GM18519 (cell line): ENCODE measurements around the gene NAGK.
"Not testable (repeated sequence)": the region's sequence is repeated elsewhere in the genome, so short reads cannot be mapped to it uniquely, and the experiment has no call there.

Experiments
- ATAC-seq: cut with Tn5 transposase; IDR thresholded peaks from one replicate; pipeline ENCODE4 v1.9.1; 2021; ENCODE audit warnings: mild to moderate bottlenecking, moderate library complexity; ENCODE audit not compliant: unreplicated experiment, low FRiP score

Gene NAGK

DNA sequence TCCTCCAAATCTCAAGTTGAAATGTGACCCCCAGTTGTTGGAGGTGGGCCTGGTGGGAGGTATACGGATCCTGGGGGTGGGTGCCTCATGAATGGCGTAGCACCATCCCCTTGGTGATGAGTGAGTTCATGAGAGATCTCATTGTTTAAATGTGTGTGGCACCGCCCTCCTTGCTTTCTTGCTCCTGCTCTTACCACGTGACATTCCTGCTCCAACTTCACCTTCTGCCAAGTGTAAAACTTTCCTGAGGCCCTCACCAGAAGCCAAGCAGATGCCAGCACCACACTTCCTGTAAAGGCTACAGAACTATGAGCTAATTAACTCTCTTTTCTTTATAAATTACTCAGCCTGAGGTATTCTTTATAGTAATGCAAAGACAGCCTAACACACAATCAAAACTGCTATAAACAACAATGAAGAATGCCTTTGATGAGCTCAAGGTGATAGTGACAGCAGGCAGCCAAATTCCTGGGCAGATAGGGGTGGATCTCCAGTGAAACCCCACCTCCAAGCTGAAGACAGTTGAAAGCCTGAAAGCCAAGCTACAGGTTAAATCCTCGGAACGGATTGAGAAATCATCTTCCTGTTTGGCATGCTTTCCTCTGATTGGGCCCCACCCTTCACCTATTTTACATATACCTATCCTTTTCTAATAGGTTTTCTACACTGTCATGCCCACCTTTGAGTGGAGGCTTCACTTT is 34.7 kb downstream of the NAGK start:
- ATAC-seq: no peak

DNA sequence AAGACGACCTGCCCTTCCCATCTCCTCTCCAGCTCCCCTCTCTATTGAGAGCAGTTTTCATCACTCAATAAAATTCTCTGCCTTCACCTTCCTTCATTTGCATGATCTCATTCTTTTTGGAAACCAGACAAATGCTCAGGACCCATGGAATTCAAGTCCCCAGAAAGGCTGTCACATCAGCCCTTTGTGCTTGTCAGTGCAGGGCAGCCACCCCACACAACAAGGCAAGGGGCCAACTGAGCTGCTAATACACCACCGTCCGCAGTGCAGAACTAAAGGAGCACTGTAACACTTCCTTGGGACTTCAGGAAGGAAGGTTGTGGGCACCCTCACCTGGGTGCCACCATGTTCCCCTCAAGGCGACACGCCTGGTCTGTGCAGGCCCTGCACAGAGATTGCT is 35.4 kb downstream of the NAGK start:
- ATAC-seq: no peak

DNA sequence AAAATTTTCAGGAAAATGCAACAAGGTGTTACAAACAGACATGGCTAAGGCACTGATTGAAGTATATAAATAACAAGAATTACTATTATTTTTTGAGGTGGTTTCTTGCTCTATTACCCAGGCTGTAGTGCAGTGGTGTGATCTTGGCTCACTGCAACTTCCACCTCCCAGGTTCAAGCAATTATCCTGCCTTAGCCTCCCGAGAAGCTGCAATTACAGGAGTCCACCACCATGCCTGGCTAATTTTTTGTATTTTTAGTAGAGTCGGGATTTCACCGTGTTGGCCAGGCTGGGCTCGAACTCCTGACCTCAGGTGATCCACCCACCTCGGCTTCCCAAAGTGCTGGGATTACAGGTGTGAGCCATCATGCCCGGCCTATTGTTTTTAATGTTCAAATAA is 38.0 kb downstream of the NAGK start:
- not testable (repeated sequence) for ATAC-seq

DNA sequence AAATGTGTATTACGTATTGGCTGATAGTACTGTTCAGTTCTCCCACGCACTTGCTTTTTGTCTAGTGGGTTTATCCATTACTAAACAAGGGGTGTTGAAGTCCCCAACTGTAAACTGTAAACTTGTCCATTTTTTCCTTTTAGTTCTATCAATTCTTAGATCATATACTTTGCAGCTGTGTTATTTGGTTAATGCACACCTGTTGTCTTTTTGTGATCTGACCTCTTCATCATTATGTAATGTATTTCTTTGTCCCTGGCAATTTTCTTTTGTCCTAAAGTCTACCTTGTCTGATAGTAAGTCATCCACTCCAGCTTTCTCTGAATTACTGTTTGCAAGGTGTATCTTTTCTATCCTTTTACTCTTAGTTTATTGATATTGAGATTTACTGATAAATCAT is 39.6 kb downstream of the NAGK start:
- no peak for ATAC-seq

DNA sequence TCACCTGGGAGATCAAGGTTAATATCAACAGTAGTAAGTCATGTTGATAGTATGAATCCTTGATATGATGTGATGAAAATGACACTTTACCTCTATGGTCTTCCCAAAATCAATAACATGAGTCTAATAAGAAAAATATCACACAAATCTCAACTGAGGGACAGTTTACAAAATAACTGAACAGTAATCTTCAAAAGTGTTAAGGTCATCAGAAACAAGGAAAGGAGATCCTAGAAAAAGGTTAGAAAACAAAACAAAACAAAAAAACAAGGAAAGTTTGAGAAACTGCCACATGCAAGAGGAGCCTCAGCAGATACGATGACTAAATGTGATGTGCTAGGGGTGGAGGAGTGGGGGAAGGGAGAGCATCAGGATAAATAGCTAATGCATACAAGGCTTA is 45.4 kb downstream of the NAGK start:
- ATAC-seq: no peak

DNA sequence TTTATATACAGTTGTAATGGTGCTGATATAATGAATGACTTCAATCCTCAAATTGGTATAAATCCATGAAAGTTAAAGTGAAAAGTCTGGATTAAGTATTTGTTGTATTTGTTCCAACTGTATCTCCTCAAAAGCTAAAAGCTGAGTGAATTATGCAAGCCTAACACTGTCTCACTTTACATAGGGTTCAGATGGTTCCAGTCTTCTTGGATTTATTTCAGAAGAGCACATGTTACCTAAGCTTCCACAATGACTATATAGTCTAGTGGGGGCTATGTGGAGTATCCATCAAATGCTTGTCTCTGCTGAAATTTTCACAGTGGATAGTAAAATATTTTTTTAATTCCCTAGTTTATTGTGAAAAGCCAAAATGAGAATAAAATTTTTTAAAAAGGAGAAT is 48.6 kb downstream of the NAGK start:
- ATAC-seq: no peak

DNA sequence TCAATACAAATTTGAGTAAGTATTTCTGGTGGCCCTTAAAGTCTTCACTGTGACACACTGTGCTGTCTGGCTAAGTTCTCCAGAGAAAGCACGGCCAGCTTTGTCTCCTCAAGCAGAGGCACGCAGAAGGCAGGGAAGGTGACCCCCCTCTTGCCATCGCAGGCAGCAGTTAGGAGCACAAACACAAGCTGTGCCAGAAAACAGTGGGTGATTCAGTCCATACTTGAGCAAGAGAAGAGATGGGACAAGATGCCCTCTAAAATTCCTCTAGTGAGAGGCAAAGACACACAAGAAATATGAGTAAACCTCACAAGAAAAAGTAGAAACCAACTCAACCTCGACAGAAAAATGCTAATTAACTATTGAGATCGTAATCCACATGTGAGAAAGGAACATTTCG is 51.7 kb downstream of the NAGK start:
- no peak for ATAC-seq

DNA sequence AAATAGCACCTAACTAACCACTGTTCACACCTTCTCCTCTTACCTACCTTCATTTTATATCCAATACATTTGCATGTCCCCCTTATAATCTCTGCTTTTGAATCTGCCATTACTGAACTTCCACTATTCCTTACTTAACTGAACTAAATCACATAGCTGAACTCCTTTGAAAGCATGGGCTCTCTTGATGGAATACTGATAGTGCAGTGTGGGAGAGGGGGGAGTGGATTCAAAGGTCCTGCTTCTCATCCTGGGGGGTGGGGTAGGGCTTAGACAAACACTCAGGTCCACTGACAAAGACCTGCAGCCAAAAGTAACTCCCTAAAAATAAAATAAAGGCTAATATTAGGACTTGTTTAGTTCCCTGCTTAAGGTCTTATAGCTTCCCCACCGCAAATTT is 53.0 kb downstream of the NAGK start:
- no peak for ATAC-seq

DNA sequence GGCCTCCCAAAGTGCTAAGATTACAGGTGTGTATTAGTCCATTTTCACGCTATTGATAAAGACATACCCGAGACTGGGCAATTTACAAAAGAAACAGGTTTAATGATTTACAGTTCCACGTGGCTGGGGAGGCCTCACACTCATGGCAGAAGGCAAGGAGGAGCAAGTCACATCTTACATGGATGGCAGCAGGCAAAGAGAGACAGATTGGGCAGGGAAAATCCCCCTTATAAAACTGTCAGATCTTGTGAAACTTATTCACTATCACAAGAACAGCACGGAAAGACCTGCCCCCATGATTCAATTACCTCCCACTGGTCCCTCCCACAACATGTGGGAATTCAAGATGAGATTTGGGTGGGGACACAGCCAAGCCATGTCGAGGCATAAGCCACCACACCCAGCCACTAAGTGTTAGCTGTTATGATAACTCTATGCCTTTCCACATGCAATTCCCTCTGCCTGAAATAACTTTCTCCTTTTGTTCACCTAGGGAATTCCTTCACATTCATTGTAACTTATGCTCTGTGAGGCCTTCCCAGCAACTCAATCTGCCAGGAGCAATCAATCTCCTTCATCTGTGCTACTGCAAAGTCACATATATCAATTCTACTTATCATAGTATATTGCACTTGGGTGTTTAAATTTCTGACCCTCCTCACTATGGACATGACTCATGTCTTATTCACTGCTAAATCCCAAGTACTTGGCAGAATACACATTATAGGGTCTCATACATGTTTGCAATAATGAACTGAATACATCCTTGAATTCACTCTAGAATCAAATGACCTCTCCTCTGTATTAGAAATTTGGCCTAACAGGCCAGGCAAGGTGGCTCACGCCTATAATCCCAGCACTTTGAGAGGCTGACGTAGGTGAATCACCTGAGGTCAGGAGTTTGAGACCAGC is 54.2 kb downstream of the NAGK start:
- no peak for ATAC-seq

DNA sequence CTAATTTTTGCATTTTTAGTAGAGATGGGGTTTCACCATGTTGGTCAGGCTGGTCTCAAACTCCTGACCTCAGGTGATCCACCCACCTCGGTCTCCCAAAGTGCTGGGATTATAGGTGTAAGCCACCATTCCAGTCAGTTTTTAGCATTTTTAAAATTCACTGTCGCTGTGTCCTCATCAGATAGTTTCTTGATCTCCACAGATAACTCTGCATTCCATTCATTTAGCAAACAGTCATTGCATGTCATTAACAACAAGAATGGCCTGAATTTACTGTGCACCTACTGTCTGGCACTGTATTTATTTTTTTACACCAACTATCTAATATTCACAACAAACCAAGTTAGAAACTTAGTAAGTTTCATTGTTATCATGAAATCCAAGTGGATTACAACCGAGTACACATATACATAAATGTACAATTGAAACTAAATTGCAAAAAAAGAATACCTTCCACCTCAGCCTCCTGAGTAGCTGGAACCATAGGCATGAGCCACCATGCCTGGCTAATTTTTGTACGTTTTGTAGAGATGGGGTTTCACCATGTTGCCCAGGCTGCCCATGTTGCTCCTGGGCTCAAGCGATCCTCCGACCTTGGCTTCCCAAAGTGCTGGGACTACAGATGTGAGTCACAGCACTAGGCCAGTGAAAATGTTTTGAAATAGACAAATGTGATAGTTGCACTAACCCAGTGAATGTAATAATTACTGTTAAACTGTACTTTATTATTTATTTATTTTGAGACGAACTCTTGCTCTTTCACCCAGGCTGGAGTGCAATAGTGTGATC is 57.3 kb downstream of the NAGK start:
- ATAC-seq: no peak

DNA sequence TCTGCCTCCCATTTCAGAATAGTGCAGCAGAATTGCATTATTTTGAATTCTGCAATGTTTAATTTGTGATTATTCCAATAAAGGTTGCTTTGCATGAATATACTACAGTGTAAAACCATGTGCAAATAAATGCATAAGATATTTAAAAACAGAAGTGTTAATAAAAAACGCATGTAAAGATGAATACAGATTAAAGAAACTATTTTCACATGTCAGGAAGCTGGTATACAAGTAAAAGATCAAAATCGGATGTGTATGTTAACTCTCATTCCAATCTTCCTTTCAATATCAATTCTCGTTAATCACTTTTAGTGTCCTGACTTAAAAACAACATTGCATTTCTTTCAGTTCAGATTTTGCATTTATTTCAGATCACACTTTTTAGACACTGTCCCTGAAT is 58.5 kb downstream of the NAGK start:
- no peak for ATAC-seq
